Liver (tissue), 9 donors: ENCODE data around the gene TIRAP. TPM values are rescaled to one million over a fixed set of nuclear protein-coding genes. Genes with fewer than 3 reads are reported as not detected.
A peak's percentile ranks its signal among the peaks of the same experiment; 100 is the strongest.

Experiments used
- DNase-seq: peaks from one replicate; pipeline ENCODE4 v3.0.0-alpha.2; 2017; ENCODE audit warnings: low spot score
- H3K27ac ChIP-seq, 2 donors: one replicate each; pipeline ENCODE4 v1.7.0; 2013; ENCODE audit warnings: inconsistent platforms in 2 of 2, low read length in 2 of 2, control low read depth in 1 of 2, low read depth in 1 of 2, mild to moderate bottlenecking in 1 of 2
- H3K27me3 ChIP-seq, 4 donors: one replicate each; pipeline versions ENCODE4 v1.6.1 to v1.7.0; 2013; ENCODE audit warnings: low read length in 3 of 4, inconsistent platforms in 1 of 4, mild to moderate bottlenecking in 1 of 4, moderate library complexity in 1 of 4; ENCODE audit not compliant: control insufficient read depth in 4 of 4, insufficient read depth in 4 of 4
- H3K36me3 ChIP-seq, 4 donors: one replicate each; pipeline versions ENCODE4 v1.6.1 to v1.7.0; 2013; ENCODE audit warnings: low read length in 3 of 4, mild to moderate bottlenecking in 3 of 4, low read depth in 1 of 4, moderate library complexity in 1 of 4; ENCODE audit not compliant: control insufficient read depth in 4 of 4, insufficient read depth in 3 of 4
- H3K4me1 ChIP-seq, 4 donors: one replicate each; pipeline versions ENCODE4 v1.6.1 to v1.7.0; 2013; ENCODE audit warnings: low read length in 3 of 4, mild to moderate bottlenecking in 3 of 4, moderate library complexity in 1 of 4; ENCODE audit not compliant: control insufficient read depth in 4 of 4, insufficient read depth in 4 of 4
- H3K4me3 ChIP-seq, 3 donors: one replicate each; pipeline versions ENCODE4 v1.6.1 to v1.7.0; 2013; ENCODE audit warnings: low read length in 3 of 3, control low read depth in 1 of 3, low read depth in 1 of 3, mild to moderate bottlenecking in 1 of 3
- H3K9ac ChIP-seq, 2 donors: one replicate each; pipeline ENCODE4 v1.7.0; 2013; ENCODE audit warnings: low read length in 2 of 2, mild to moderate bottlenecking in 2 of 2, moderate library complexity in 2 of 2, control low read depth in 1 of 2, low read depth in 1 of 2
- H3K9me3 ChIP-seq, 4 donors: one replicate each; pipeline versions ENCODE4 v1.6.1 to v1.7.0; 2013; ENCODE audit warnings: low read length in 3 of 4; ENCODE audit not compliant: control insufficient read depth in 4 of 4
- EGR1 ChIP-seq, 2 donors: IDR thresholded peaks; 2 replicates each; pipeline ENCODE4 v1.6.1; 2016 to 2018; ENCODE audit warnings: antibody characterized with exemption in 2 of 2, low read depth in 2 of 2
- FOXA1 ChIP-seq: IDR thresholded peaks from 2 replicates; pipeline ENCODE4 v1.6.1; 2016; ENCODE audit warnings: antibody characterized with exemption
- FOXA2 ChIP-seq: IDR thresholded peaks from 2 replicates; pipeline ENCODE4 v1.6.1; 2016; ENCODE audit warnings: antibody characterized with exemption
- HNF4A ChIP-seq, 2 donors: conservative IDR thresholded peaks; 2 replicates each; pipeline ENCODE4 v1.6.1; 2016; ENCODE audit warnings: antibody characterized with exemption in 2 of 2, mild to moderate bottlenecking in 2 of 2
- HNF4G ChIP-seq: IDR thresholded peaks from 2 replicates; pipeline ENCODE4 v1.6.1; 2016; ENCODE audit warnings: antibody characterized with exemption
- JUND ChIP-seq, 2 donors: IDR thresholded peaks; 2 replicates each; pipeline ENCODE4 v1.6.1; 2016; ENCODE audit warnings: antibody characterized with exemption in 2 of 2
- MAX ChIP-seq: IDR thresholded peaks from 2 replicates; pipeline ENCODE4 v1.6.1; 2016; ENCODE audit warnings: antibody characterized with exemption
- RAD21 ChIP-seq, 2 donors: IDR thresholded peaks; 2 replicates each; pipeline ENCODE4 v1.6.1; 2016; ENCODE audit warnings: antibody characterized with exemption in 2 of 2, mild to moderate bottlenecking in 2 of 2
- RXRA ChIP-seq, 2 donors: IDR thresholded peaks; 2 replicates each; pipeline ENCODE4 v1.6.1; 2017 to 2018; ENCODE audit warnings: antibody characterized with exemption in 2 of 2, mild to moderate bottlenecking in 1 of 2
- SP1 ChIP-seq: IDR thresholded peaks from 2 replicates; pipeline ENCODE4 v1.6.1; 2018; ENCODE audit warnings: antibody characterized with exemption, mild to moderate bottlenecking
- YY1 ChIP-seq: IDR thresholded peaks from 2 replicates; pipeline ENCODE4 v1.6.1; 2016; ENCODE audit warnings: antibody characterized with exemption, mild to moderate bottlenecking
- ZBTB33 ChIP-seq: IDR thresholded peaks from 2 replicates; pipeline ENCODE4 v1.6.1; 2016; ENCODE audit warnings: antibody characterized with exemption
- WGBS: extraction: QIAGEN DNeasy Blood & Tissue Kit; methylation state at CpG from one replicate; pipeline ENCODE4 v1.1.7; 2013; 5-methylcytosine and 5-hydroxymethylcytosine counted together
- polyA plus RNA-seq, 2 donors: library from polyadenylated mRNA; stranded (reverse) in 1 of 2; unstranded in 1 of 2; fragments of 200-250 nt in 1 of 2; fragments of >200 nt in 1 of 2; fragmentation: Nextera tagmentation in 1 of 2; extraction: Ambion mirVana in 1 of 2; gene quantifications; one replicate each; pipeline versions ENCODE4 v1.2.1 to v1.2.3, GENCODE V29; 2013 to 2015
- total RNA-seq, 2 donors: library from RNA; depleted of rRNA; stranded (reverse); fragments of >200 nt; gene quantifications; one replicate each; pipeline ENCODE4 v1.2.3, GENCODE V29; 2014
- TF ChIP-seq, protein P1 (sequence below): fragments of 150-350 bp; IDR thresholded peaks from 2 replicates; pipeline ENCODE4 v1.5.1; 2017; ENCODE audit warnings: improper control_type of control experiment, low read depth, low read length; ENCODE audit not compliant: missing input control
- TF ChIP-seq, protein P2 (sequence below): IDR thresholded peaks from 2 replicates; pipeline ENCODE4 v1.6.1; 2016; ENCODE audit warnings: antibody characterized with exemption, mild to moderate bottlenecking
- donor health status: healthy.
- donor health status: healthy.
- donor health status: healthy.
- donor health status: healthy.
- donor health status: healthy.

Gene TIRAP
- total and polyA plus RNA-seq, 4 donors, result 3.9 to 9.5 (median 6.4) TPM

GRCh38 chr11:126311401-126312291 is 28.8 kb downstream of the TIRAP start:
- Histone ChIP-seq H3K27me3 (no peaks in the 10 kb centered on the region), H3K27ac (peak overlapping the region in 1 of 2 donors; percentile 10), H3K9me3 (no peaks in the 10 kb centered on the region), H3K4me3 (no peak overlapping the region), H3K4me1 (peaks cover 0 to 6% (median 2%) of the 10 kb centered on the region in 4 donors), H3K36me3 (peaks cover 0 to 3% (median under 1%) of the 10 kb centered on the region in 4 donors), H3K9ac (no peak overlapping the region)
- no peak for DNase-seq
- TF ChIP-seq FOXA2, result no peak
- TF ChIP-seq RXRA (IDR thresholded peaks at IDR 0.05), result no peak
- TF ChIP-seq HNF4A (conservative IDR thresholded peaks at IDR 0.05), result no peak
- no peak for TF ChIP-seq ZBTB33
- TF ChIP-seq EGR1 (IDR thresholded peaks at IDR 0.05; ENCODE audit: low read depth in 2 of 2), result no peak
- TF ChIP-seq MAX, result no peak
- TF ChIP-seq RAD21 (IDR thresholded peaks at IDR 0.05), result no peak
- TF ChIP-seq JUND (IDR thresholded peaks at IDR 0.05), result no peak
- TF ChIP-seq, protein P1, sequence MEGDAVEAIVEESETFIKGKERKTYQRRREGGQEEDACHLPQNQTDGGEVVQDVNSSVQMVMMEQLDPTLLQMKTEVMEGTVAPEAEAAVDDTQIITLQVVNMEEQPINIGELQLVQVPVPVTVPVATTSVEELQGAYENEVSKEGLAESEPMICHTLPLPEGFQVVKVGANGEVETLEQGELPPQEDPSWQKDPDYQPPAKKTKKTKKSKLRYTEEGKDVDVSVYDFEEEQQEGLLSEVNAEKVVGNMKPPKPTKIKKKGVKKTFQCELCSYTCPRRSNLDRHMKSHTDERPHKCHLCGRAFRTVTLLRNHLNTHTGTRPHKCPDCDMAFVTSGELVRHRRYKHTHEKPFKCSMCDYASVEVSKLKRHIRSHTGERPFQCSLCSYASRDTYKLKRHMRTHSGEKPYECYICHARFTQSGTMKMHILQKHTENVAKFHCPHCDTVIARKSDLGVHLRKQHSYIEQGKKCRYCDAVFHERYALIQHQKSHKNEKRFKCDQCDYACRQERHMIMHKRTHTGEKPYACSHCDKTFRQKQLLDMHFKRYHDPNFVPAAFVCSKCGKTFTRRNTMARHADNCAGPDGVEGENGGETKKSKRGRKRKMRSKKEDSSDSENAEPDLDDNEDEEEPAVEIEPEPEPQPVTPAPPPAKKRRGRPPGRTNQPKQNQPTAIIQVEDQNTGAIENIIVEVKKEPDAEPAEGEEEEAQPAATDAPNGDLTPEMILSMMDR, result no peak
- TF ChIP-seq, protein P2, sequence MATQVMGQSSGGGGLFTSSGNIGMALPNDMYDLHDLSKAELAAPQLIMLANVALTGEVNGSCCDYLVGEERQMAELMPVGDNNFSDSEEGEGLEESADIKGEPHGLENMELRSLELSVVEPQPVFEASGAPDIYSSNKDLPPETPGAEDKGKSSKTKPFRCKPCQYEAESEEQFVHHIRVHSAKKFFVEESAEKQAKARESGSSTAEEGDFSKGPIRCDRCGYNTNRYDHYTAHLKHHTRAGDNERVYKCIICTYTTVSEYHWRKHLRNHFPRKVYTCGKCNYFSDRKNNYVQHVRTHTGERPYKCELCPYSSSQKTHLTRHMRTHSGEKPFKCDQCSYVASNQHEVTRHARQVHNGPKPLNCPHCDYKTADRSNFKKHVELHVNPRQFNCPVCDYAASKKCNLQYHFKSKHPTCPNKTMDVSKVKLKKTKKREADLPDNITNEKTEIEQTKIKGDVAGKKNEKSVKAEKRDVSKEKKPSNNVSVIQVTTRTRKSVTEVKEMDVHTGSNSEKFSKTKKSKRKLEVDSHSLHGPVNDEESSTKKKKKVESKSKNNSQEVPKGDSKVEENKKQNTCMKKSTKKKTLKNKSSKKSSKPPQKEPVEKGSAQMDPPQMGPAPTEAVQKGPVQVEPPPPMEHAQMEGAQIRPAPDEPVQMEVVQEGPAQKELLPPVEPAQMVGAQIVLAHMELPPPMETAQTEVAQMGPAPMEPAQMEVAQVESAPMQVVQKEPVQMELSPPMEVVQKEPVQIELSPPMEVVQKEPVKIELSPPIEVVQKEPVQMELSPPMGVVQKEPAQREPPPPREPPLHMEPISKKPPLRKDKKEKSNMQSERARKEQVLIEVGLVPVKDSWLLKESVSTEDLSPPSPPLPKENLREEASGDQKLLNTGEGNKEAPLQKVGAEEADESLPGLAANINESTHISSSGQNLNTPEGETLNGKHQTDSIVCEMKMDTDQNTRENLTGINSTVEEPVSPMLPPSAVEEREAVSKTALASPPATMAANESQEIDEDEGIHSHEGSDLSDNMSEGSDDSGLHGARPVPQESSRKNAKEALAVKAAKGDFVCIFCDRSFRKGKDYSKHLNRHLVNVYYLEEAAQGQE, result no peak
- no peak for TF ChIP-seq FOXA1
- TF ChIP-seq SP1, result no peak
- no peak for TF ChIP-seq YY1
- 83% methylated on average over 14 of the region's 14 CpGs for WGBS

DNA sequence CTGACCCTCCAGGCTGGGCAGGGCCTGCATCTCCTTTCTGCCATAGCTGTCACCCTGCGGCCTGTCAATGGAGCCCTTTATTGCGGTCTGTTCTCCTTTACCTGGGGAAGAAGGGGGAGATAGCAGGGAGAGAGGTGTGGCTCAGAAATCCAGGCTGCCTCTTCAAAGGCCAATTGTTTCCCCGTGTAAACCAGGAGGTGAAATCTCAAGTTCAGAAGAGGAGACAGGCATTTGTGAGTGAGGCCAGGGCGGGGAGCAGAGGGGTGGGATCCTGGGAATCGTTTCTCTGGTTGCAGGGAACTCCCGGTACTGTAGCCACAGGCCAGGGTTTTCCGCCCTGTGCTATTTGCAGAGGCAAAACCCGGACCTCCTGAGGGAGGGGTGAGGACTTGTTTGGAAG is 30.1 kb downstream of the TIRAP start:
- DNase-seq, result no peak
- Histone ChIP-seq H3K9me3 (no peaks in the 10 kb centered on the region), H3K9ac (no peak overlapping the region), H3K4me1 (peaks cover 0 to 6% (median 2%) of the 10 kb centered on the region in 4 donors), H3K4me3 (no peak overlapping the region), H3K27me3 (no peaks in the 10 kb centered on the region), H3K27ac (no peak overlapping the region), H3K36me3 (peaks cover 0 to 3% (median under 1%) of the 10 kb centered on the region in 4 donors)
- WGBS, result 88% methylated on average over 8 of the region's 8 CpGs
- no peak for TF ChIP-seq HNF4G
